Glomerular endothelial cell (primary cell): ENCODE data around the gene PRUNE1. TPM values are rescaled to one million over a fixed set of nuclear protein-coding genes. Genes with fewer than 3 reads are reported as not detected.

Source experiments
- DNase-seq: peaks from one replicate; pipeline ENCODE4 v3.0.0-alpha.2; 2011; ENCODE audit warnings: low read depth, low spot score; ENCODE audit errors: extremely low read depth
- total RNA-seq: library from RNA; depleted of rRNA; stranded (reverse); fragments of >200 nt; gene quantifications from 2 replicates; pipeline ENCODE4 v1.2.3, GENCODE V29; 2015

The PRUNE1 gene
- total RNA-seq, 1 donor from 2014 or later: 6.1 TPM

DNA sequence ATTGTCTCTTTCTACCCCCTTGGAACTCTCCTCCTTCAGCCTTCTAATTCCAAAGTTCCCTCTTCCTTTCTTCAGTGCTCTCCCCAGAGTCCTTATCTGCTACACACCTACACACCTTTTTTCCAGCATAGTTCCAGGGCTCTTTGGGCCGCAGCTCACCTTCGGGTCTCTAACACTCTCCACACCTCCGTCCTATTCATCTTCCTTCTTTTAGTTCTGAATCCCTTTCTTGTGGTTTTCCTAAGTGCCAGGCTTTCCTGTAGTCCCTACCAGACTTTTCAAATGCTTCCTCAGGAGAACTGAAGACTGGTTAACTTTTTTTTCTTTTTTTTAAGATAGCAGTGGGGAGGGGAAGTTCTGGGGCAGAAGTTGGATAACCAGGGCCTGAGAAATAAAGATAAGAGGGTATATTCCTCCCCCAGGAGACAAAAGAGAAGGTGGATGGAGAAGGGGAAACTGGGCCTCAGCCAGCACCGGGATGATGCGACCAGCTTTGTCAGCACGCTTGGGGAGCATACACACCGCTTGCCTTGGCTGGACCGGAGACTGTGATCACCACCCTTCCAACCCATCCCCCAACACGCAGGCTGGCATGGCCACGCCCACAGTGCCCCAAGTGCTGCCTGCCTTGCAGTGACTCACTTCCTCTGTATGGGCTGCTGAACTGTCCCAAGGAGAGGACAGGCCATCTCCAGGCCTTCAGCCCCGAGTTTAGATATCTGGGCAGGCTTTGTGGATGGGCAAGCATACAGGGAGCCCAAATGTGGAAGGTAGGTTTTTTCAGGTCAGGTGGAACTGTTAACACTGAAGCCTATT, 31.2 kb upstream of the PRUNE1 start:
- peak; percentile 50 for DNase-seq

DNA sequence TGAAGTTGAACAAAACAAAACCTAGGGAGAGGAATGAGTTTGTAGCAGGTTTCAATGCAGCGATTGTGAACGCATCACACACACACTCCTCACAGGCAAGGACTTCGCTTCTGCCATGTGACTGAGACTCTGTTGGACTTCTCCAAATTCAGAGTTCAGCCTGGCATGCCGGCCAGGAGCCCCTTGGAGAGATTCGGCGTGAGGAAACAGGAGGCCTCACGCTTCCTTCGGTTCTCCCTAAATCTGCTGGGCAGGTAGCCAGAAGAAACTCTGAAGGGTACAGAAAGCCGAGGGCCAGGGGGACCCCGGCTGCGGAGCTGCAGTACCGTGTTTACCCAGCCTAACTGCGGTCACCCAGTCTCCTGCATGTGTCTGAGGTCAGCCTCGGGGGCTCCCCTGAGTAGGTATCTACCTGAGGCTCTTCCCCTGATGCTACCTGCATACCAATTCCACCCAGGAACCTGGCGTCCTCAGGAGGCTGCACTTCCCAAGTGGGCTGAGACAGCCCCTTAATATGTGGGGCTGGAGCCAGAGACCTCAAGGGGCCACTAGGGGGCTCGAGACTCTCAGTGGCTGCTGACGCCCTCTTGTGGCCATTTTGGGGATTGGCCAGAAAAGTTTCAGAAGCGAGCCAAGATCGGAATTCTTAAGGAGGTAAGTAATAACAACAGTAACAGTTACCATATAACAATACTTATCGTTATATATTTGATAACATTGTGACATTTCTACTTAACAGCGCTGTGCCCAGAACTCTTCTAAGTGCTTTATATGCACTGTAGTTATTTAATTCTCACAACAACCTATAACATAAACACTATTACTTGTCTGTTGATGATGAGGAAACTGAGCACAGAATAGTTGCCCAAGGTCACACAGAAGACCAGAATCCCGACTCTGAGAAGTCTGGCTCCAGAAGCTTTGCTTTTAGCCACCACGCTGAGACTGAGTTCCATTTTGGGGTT, 28.9 kb upstream of the PRUNE1 start:
- DNase-seq: peak; percentile 89

DNA sequence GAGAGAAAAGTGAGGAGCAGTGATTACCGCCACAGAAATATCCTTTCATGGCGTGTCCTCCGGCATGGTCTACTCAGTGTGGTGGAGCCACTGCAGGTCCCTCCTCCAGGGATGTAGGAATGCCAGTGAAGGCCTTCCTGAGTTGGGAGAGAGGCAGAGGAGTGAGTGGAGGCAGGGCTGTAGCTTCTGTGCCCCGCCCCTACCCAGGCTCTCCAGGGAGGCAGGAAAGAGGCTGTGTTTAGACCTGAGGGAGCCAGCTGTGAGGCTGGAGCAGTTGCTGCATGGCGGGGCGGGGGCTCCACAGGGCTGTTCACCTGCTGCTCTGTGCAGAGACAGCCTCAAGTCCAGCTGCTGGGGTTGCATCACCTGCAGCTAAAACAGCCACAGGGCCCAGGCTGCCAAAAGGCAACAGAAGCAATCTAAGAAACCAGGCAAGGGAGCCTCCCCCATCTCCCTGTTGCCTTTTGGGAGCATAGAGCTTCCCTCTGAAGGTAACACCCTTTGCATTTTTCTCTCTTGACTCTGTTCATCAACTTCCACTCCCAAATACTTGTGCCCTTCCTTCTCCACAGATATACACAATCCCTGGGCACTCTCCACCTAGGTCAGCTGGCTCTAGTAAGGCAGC, 27.0 kb upstream of the PRUNE1 start:
- no peak for DNase-seq

DNA sequence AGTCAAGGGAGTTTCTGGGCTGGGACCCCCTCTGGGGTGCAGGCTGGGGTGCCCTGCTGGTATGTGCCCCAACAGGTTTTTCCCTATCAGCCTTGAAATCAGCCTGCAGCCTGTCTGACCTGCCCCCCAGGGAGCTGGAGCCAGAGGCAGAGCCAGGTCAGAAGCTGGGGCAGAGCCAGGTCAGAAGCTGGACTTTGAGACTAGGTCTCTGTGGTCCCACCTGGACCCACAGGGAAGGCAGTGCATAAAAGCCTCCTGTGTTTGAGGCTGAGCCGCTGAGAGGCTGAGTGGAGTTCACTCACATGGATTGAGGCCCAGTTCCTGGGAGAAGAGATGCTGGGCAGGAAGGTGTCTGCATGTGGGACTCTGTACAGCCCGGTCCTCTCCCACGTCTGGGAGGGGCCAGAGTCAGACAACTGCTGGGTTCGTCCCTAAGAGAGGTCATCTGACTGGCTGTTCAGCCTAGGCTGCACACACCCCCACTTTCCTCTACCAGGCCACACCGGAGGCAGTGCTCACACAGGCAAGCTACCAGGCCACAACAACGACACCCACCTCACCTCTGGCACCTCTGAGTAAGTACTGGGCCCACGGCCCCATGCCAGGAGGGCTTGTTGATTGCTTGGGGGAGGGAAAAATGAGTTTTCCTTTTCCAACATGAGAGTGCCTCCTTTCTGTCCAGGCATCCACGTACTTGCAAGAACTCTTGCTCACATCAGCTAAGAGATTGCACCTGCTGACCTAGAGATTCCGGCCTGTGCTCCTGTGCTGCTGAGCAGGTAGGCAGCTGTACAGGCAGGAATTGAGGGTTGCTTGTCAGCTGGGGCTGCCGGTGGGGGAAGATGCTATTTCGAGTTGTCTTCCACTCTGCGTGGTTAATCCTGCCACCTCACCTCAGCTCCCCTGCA, 26.2 kb upstream of the PRUNE1 start, which contains the start of gene ANXA9:
TSS of gene ANXA9 (plus strand) at position 488 of the 908 bp plus-strand sequence. CDS start 814 bp downstream, outside the sequence.
- no peak for DNase-seq

DNA sequence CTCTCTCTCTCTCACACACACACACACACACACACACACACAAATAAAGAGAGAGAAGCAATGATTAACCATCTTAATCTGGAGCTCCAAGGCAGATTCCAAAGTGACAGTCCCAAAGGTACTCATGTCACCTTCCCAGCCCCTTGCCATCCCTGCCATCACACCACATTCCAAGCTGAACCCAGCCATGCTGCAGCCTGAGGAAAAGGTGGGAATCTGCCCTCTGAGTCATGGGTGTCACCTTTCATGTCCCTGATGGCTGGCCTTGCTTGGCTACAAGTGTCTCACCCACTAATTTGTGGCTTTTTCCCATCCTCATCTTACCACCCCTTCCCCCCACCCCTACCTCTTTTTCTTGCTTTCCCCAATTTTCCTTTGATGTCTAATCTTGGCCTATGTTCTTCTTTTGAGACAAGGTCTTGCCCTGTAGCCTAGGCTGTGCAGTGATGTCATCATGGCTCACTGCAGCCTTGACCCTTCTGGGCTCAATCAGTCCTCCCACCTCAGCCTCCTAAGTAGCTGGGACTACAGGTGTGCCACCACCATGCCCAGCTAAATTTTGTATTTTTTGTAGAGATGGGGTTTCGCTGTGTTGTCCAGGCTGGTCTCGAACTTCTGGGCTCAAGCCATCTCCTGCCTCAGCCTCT, 22.9 kb upstream of the PRUNE1 start:
- no peak for DNase-seq

DNA sequence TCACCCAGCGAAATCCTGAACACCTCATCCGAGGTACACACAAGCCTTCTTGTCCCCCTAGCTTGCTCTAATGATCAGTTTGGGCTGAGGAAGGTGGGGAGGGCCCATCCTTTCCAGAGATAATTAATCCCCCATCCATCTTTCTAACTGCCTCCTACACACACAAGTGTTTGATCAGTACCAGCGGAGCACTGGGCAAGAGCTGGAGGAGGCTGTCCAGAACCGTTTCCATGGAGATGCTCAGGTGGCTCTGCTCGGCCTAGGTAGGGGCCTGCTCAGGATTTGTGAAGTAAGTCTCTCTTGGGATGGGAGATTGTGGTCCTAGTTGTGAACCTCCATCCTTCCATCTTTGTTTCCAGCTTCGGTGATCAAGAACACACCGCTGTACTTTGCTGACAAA, 20.3 kb upstream of the PRUNE1 start:
- no peak for DNase-seq

DNA sequence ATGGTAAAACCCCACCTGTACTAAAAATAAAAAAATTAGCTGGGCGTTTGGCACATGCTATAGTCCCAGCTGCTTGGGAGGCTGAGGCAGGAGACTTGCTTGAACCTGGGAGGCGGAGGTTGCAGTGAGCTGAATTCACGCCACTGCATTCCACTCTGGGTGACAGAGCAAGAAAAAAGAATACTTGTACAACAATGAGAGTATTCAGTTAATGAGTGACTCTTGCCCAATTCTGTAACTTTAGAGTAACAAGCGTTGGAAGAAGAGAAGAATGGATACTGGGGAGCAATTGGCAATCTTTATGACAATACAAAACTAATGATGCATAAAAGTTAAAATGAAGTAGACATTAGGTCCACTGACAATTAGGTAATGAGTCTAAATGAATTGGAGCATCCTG, 15.6 kb upstream of the PRUNE1 start:
- no peak for DNase-seq

DNA sequence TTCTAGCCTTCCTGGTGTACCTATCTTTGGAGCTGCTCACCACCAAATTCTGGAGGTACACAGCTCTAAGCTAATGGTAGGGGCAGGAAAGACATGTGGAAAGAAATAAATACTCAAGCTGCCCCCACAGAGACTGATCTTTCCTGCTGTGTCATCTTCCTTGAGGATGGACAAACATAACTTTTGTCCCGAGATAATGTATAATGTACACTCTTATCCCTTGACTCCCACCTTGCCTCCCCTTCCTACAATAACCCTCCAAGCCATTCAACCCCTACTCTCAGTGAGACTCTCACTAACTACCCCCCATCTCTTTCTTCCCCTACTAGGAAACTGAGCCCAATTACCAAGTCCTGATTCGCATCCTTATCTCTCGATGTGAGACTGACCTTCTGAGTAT, 14.0 kb upstream of the PRUNE1 start:
- DNase-seq: no peak

DNA sequence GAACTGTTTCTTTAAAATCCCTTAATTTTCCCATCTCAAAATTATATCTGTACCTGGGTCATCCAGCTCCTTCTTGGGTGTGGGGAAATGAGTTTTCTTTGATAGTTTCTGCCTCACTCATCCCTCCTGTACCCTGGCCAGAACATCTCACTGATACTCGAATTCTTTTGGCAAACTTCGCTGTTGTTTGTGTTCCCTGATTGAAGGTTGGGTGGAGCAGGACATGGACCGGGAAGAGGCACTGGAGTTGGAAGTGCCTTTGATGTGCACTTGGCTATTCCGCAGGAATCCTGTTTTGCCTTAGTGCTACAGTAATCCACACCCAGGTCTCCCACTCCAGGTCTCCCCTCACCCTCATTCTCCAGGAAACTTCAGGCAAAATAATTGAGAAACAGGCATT, 12.8 kb upstream of the PRUNE1 start:
- DNase-seq: no peak

DNA sequence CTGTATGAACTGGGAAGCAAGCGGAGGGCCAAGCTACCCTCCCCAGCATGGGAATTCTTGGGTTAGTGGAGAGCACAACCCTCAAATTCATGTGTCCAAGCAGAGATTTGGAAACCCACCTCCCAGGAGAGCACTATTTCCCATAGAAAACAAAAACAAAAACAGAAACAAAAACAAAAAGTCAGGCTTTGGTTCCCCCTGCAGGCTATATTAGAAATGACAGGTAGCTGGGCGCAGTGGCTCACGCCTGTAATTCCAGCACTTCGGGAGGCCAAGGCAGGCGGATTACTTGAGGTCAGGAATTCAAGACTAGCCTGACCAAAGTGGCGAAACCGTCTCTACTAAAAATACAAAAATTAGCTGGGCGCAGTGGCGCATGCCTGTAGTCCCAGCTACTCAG, 12.4 kb upstream of the PRUNE1 start:
- no peak for DNase-seq

DNA sequence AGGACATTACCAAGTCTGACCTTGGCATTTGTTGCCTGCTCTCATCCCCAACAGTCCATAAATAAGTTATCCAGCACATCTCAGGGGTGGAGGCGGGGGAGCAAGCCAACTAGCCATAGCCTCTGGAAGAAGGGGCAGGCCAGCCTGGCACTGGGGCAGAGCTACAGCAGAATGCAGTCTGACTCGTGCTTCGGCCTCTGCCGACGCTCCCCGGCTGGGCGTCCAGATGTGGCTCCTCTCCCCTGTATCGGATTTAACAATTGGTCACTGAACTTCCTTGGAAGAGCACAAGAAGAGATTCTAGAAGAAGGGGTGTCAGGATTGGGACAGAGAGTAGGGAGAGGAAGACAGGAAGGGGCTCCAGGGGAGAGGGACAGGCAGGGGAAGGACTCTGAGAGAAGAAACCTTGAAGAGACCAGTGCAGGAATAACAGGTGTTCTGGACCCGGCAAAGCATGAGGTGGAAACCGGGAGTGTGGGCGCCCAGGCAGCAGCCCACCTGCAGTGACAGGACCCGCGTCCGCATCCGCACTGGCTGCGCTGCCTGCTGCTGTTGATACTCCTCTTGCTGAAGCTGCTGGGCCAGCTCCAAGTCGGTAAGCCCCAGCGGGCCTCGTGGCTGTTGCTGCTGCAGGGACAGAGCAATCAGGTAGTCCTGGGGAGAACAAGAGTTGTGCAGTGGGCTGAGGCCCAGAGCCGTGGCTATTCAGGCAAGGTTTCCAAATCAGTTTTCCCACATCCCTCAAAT, 10.9 kb upstream of the PRUNE1 start:
- DNase-seq: no peak

DNA sequence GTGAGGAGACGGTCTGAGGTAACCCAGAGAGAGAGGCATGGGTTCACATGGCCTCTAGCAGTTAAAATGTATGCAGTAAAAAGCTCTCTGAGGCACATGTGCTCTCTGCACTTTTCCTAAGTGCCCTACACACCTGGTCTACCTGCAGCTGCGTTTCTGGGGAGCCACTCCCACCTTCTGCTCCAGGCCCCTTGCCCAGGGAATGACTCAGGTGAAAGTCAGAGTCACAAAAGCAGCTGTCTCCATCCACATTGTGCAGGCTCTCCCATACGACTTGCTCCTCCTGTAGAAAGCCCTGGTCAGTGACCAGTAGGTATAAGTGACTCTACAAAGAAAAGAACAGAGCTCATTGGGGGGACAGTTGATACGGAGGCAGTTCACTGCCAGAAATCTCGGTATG, 10.3 kb upstream of the PRUNE1 start:
- no peak for DNase-seq

DNA sequence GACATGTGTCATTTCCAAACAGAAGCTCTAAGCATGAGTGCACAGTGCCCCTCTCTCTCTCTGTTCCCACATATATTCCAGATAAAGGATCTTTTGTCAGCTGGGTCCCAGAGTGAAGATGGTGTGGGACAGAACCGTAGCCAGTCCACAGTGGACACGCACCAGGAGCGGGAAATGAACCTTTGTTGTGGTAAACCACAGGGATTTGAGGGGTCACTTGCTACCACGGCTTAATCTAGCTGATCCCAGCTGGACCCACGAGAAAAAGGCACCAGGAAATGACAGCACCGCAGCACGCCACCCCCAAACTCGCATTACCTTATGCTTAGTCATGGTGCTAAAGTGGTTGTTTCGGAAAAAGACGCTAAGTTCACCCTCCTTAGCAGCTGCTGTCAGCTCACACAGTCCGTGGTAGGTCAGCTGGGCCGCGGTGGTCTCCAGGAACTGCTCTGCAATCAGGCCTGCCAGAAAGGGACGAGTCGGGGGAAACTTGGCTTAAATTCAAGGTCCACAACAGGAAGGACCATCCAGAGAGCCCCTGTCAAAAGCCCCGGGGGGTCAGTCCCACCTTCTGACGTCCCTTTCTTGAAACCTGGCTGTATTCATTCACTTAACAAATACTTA, 9.1 kb upstream of the PRUNE1 start:
- no peak for DNase-seq

DNA sequence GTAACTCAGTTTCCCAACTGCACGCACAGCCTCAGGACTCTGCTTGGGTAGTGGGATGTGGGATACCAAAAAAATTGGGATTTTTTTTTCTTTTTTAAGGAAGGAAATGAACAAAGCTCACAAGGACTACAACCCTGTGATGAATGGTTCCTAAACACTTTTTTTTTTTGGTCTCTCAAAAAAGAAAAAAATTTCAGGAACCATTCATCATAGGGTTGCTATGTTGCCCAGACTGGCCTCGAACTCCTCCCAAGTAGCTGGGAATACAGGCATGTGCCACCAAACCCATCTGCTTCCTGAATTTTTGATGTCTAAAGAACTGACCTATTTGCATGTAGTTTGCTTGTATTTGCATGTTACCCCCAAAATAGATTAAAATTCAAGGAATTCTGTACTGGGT, 8.3 kb upstream of the PRUNE1 start:
- DNase-seq: no peak

DNA sequence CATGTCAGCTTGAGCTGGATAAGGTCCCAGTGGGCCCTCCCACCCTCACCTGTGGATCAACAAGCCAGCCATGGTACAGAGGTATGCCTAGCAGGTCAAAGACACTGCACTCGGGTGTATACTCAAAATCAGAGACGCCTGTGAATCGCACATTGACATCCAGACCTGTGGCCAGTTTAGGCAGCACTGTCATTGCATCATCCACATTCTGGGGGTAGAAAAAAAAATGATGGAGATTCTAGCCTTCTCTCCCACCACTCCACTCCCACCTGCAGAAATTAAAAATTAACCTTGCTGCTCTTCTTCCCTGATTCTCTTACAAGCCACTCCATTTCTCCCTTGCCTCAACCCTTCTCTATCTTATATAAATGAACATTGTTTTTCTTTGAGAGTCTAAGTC, 7.8 kb upstream of the PRUNE1 start:
- DNase-seq: no peak

DNA sequence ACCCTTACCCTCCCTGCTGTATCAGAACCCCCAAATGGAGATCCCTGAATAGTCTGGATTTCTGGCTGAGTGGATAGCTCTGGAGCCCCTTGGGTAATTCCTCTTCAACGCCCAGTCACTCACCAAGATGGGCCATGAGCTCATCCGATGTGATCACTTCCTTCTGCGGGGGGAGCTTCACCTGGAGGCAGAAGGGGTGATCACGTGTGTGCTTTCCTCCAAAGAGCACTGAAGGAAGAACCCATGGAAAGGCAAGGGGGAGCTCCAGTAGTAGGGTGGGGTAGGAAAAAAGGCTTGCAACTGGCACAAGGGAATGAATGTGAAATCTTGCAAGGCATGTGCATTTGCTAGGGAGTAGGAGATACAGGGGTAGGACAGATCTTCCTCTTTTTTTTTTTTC, 6.6 kb upstream of the PRUNE1 start:
- DNase-seq: no peak

DNA sequence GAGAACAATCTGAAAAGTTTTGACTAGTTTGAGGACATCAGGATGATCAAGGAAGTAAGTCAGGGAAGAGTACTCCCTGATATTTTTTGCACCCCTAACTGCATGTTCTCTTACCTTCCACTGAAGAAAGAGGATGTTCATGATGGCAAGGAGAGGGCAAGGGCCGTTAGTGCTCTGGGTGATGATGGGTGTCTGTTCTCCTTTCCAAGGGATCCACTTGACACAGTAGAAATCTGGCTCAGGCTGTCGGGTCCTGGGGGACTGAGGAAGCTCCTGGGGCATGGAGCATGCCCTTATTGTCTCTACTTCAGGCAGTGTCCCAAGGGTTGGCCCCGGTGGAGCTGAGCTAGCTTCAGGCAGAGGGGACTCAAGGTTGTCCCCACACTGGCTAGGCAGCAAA, 6.2 kb upstream of the PRUNE1 start:
- DNase-seq: no peak

DNA sequence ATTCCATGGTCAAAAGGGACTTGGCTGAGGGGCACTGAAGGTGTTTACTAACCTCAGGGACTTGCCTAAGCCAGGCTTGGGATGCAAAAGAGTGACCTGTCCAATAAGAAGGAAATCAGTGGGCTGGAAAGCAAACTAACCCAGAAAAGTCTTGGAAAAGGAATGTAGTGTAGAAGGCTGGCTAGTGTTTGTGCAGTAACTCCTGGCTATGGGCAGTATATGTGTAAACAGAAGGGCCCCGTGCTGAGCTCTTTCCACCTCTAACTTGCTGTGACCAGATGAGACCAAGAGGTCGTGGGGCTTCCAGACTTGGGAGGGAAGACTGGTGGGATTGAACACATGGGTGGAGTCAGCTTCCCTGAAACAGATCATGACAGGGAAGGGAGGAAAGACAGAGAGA, 5.6 kb upstream of the PRUNE1 start:
- no peak for DNase-seq

DNA sequence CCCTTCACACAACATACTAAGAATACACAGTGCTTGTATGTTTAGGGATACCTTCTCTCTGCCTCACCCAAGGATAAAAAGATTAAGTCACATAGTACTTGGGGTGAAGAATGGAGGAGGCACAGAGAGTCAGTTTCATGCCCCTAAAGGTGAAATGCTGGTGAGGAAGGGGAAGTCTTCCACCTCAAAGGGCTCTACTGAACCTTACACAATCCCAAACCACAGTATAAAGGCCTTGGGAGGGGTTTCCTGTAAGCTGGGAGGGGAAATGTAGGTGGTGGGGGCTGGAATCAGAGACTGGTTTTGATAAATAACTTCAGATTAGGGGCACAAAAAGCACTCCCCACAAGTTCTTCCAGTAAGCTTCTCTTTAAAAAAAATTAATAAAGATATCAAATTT, 5.1 kb upstream of the PRUNE1 start:
- DNase-seq: no peak
